GM12875 (cell line): Measurements from ENCODE around the gene COL5A2.

Experiments used
- H3K4me3 ChIP-seq: one replicate; pipeline ENCODE4 v1.5.1; 2011; ENCODE audit warnings: low read depth, low read length, control low read depth
- CTCF ChIP-seq: IDR thresholded peaks from 2 replicates; pipeline ENCODE4 v1.5.1; 2011; ENCODE audit warnings: low read depth, mild to moderate bottlenecking, control low read depth, inconsistent platforms, low read length, moderate library complexity, borderline replicate concordance; ENCODE audit not compliant: insufficient read depth

COL5A2 gene

GRCh38 chr2:189152483-189152882 is 27.1 kb downstream of the COL5A2 start:
- TF ChIP-seq CTCF: no peak
- H3K4me3 ChIP-seq: no peak overlapping the region

- TF ChIP-seq CTCF: no peak
- H3K4me3 ChIP-seq: no peak overlapping the region
These were observed 27.7 kb downstream of the COL5A2 start for GRCh38 chr2:189151906-189152305.

- no peak overlapping the region for H3K4me3 ChIP-seq
- no peak for TF ChIP-seq CTCF
These were observed 29.5 kb downstream of the COL5A2 start for GRCh38 chr2:189150033-189150432.

GRCh38 chr2:189147989-189148388 is 31.6 kb downstream of the COL5A2 start:
- H3K4me3 ChIP-seq: no peak overlapping the region
- no peak for TF ChIP-seq CTCF

- TF ChIP-seq CTCF: no peak
- no peak overlapping the region for H3K4me3 ChIP-seq
These were observed 32.2 kb downstream of the COL5A2 start for GRCh38 chr2:189147361-189147760.

GRCh38 chr2:189146553-189146952 is 33.0 kb downstream of the COL5A2 start:
- H3K4me3 ChIP-seq: no peak overlapping the region
- TF ChIP-seq CTCF: no peak

- TF ChIP-seq CTCF: no peak
These were observed 34.8 kb downstream of the COL5A2 start for GRCh38 chr2:189144700-189145211.

More at GRCh38 chr2:189144700-189145211, 34.8 kb downstream of the COL5A2 start:
- no peak overlapping the region for H3K4me3 ChIP-seq
